Activated T-helper 1 cell treated with anti-CD3 and anti-CD28 coated beads, Interleukin-12 subunit alpha, Interleukin-12 subunit beta, Interleukin-2, Interleukin-4 antibody, amounts not matched to agents 30 ng/mL and 10 ng/mL and 1 ng/mL, durations not matched to agents 14 hours and 24 hours and 36 hours (primary cell): ENCODE measurements around the gene TSEN54. TPM values are rescaled to one million over a fixed set of nuclear protein-coding genes. Genes with fewer than 3 reads are reported as not detected.

Experiments used
- DNase-seq: peaks from one replicate; pipeline ENCODE4 v3.0.0; 2021; ENCODE audit warnings: low spot score
- H3K27ac Mint-ChIP-seq: one replicate; pipeline ENCODE4 v1.8.0; 2021; ENCODE audit warnings: mild to moderate bottlenecking, mixed read lengths
- H3K27me3 Mint-ChIP-seq: one replicate; pipeline ENCODE4 v1.8.0; 2022; ENCODE audit warnings: mild to moderate bottlenecking, moderate library complexity, mixed read lengths; ENCODE audit not compliant: insufficient read depth
- H3K36me3 Mint-ChIP-seq: one replicate; pipeline ENCODE4 v1.8.0; 2021; ENCODE audit warnings: low read depth, mixed read lengths
- H3K4me1 Mint-ChIP-seq: one replicate; pipeline ENCODE4 v1.8.0; 2021; ENCODE audit warnings: low read depth, mixed read lengths
- H3K4me3 Mint-ChIP-seq: one replicate; pipeline ENCODE4 v1.8.0; 2021; ENCODE audit warnings: mild to moderate bottlenecking, moderate library complexity, mixed read lengths
- H3K9me3 Mint-ChIP-seq: one replicate; pipeline ENCODE4 v1.8.0; 2021; ENCODE audit warnings: mixed read lengths
- intact Hi-C: fragments of 100-400 bp; cut with micrococcal nuclease; formaldehyde crosslinking; loops from one replicate; pipeline ENCODE4 v1.15.1; 2024
- total RNA-seq: library from RNA; stranded (reverse); gene quantifications from 2 replicates; pipeline ENCODE4 v1.2.3, GENCODE V29; 2022

The TSEN54 gene
- total RNA-seq, 1 donor from 2014 or later: 65.9 TPM

- DNase-seq: no peak
- Mint-ChIP-seq H3K36me3 (peaks cover 30% of the 10 kb centered on the region), H3K27me3 (peaks cover 1% of the 10 kb centered on the region), H3K27ac (no peak overlapping the region), H3K4me1 (peaks cover 20% of the 10 kb centered on the region), H3K9me3 (no peaks in the 10 kb centered on the region), H3K4me3 (no peak overlapping the region)
- intact Hi-C loops: no loop called here
Observed at GRCh38 chr17:75521290-75521689, 5.0 kb downstream of the TSEN54 start.

- H3K27ac Mint-ChIP-seq: no peak overlapping the region
- H3K27me3 Mint-ChIP-seq: peaks cover 9% of the 10 kb centered on the region
- intact Hi-C loops: no loop called here
- no peaks in the 10 kb centered on the region for H3K9me3 Mint-ChIP-seq
- no peak for DNase-seq
- H3K36me3 Mint-ChIP-seq: peaks cover 29% of the 10 kb centered on the region
- no peak overlapping the region for H3K4me3 Mint-ChIP-seq
- H3K4me1 Mint-ChIP-seq: peaks cover 23% of the 10 kb centered on the region
Observed at GRCh38 chr17:75521951-75522727, 5.8 kb downstream of the TSEN54 start.

GRCh38 chr17:75523647-75524046, 7.3 kb downstream of the TSEN54 start:
- H3K27ac Mint-ChIP-seq: no peak overlapping the region
- no peaks in the 10 kb centered on the region for H3K9me3 Mint-ChIP-seq
- DNase-seq: no peak
- H3K36me3 Mint-ChIP-seq: peaks cover 17% of the 10 kb centered on the region
- H3K27me3 Mint-ChIP-seq: peaks cover 10% of the 10 kb centered on the region
- peaks cover 8% of the 10 kb centered on the region for H3K4me1 Mint-ChIP-seq
- intact Hi-C loops: loop anchor here (2.0 kb wide), 2 partner anchors 67 to 97 kb away; partner anchors contain the start of gene TMEM94
- no peak overlapping the region for H3K4me3 Mint-ChIP-seq

GRCh38 chr17:75524269-75524969, 8.1 kb downstream of the TSEN54 start:
- intact Hi-C loops: loop anchor here (2.0 kb wide), 2 partner anchors 68 to 98 kb away; partner anchors contain the start of gene TMEM94
- Mint-ChIP-seq H3K9me3 (no peaks in the 10 kb centered on the region), H3K4me3 (peak overlapping the region; percentile 33), H3K27me3 (peaks cover 10% of the 10 kb centered on the region), H3K4me1 (peaks cover 6% of the 10 kb centered on the region), H3K27ac (no peak overlapping the region), H3K36me3 (peaks cover 16% of the 10 kb centered on the region)
- no peak for DNase-seq

GRCh38 chr17:75524970-75525805, 8.9 kb downstream of the TSEN54 start, which contains the start of gene LLGL2:
Gene LLGL2, plus strand, starts transcription at chr17:75525697. Its CDS starts 17,730 bp downstream, at chr17:75543427.
- peaks cover 10% of the 10 kb centered on the region for H3K27me3 Mint-ChIP-seq
- no peak within 1 kb of the TSS for H3K27ac Mint-ChIP-seq
- H3K9me3 Mint-ChIP-seq: no peaks in the 10 kb centered on the region
- intact Hi-C loops: loop anchor here (1.0 to 2.0 kb wide), 5 partner anchors 9 to 98 kb away; partner anchors contain the start of genes TMEM94 and TSEN54
- peaks cover 6% of the 10 kb centered on the region for H3K4me1 Mint-ChIP-seq
- DNase-seq: peak; percentile 81
- H3K36me3 Mint-ChIP-seq: peaks cover 12% of the 10 kb centered on the region
- peak within 1 kb of the TSS; percentile 69 for H3K4me3 Mint-ChIP-seq

GRCh38 chr17:75525806-75526554, 9.7 kb downstream of the TSEN54 start:
- intact Hi-C loops: loop anchor here (1.0 to 2.0 kb wide), 5 partner anchors 9 to 99 kb away; partner anchors contain the start of genes TMEM94 and TSEN54
- Mint-ChIP-seq H3K9me3 (no peaks in the 10 kb centered on the region), H3K36me3 (peaks cover 12% of the 10 kb centered on the region), H3K4me3 (peak overlapping the region; percentile 69), H3K4me1 (peaks cover 6% of the 10 kb centered on the region), H3K27me3 (peaks cover 10% of the 10 kb centered on the region), H3K27ac (no peak overlapping the region)
- no peak for DNase-seq

- Mint-ChIP-seq H3K36me3 (peaks cover 12% of the 10 kb centered on the region), H3K27ac (no peak overlapping the region), H3K9me3 (no peaks in the 10 kb centered on the region), H3K27me3 (peaks cover 13% of the 10 kb centered on the region), H3K4me3 (peak overlapping the region; percentile 70), H3K4me1 (peaks cover 6% of the 10 kb centered on the region)
- intact Hi-C loops: no loop called here
- DNase-seq: no peak
Observed at GRCh38 chr17:75526555-75527270, 10.4 kb downstream of the TSEN54 start.

- H3K36me3 Mint-ChIP-seq: no peaks in the 10 kb centered on the region
- H3K4me3 Mint-ChIP-seq: no peak overlapping the region
Observed at GRCh38 chr17:75530837-75531720, 14.8 kb downstream of the TSEN54 start.

GRCh38 chr17:75531721-75532072, 15.4 kb downstream of the TSEN54 start:
- DNase-seq: no peak
- Mint-ChIP-seq H3K36me3 (no peaks in the 10 kb centered on the region), H3K9me3 (no peaks in the 10 kb centered on the region), H3K4me3 (no peak overlapping the region), H3K27ac (no peak overlapping the region), H3K4me1 (peaks cover 24% of the 10 kb centered on the region), H3K27me3 (peaks cover 7% of the 10 kb centered on the region)
- intact Hi-C loops: no loop called here

More at GRCh38 chr17:75530837-75531720, 14.8 kb downstream of the TSEN54 start:
- no peak for DNase-seq
- no peak overlapping the region for H3K27ac Mint-ChIP-seq
- H3K4me1 Mint-ChIP-seq: peaks cover 29% of the 10 kb centered on the region
- intact Hi-C loops: no loop called here
- peaks cover 13% of the 10 kb centered on the region for H3K27me3 Mint-ChIP-seq
- H3K9me3 Mint-ChIP-seq: no peaks in the 10 kb centered on the region

GRCh38 chr17:75535119-75535537, 18.8 kb downstream of the TSEN54 start:
- intact Hi-C loops: loop anchor here (1.0 kb wide), 1 partner anchor 10 kb away; the partner anchor contains the start of gene LLGL2
- Mint-ChIP-seq H3K36me3 (no peaks in the 10 kb centered on the region), H3K27me3 (peaks cover 3% of the 10 kb centered on the region), H3K9me3 (no peaks in the 10 kb centered on the region), H3K4me1 (peaks cover 23% of the 10 kb centered on the region), H3K27ac (peak overlapping the region; percentile 89), H3K4me3 (peak overlapping the region; percentile 71)
- DNase-seq: peak; percentile 56

- Mint-ChIP-seq H3K36me3 (no peaks in the 10 kb centered on the region), H3K27ac (peak overlapping the region; percentile 3), H3K27me3 (peaks cover 3% of the 10 kb centered on the region), H3K4me3 (no peak overlapping the region), H3K4me1 (peaks cover 23% of the 10 kb centered on the region), H3K9me3 (no peaks in the 10 kb centered on the region)
- intact Hi-C loops: loop anchor here (1.0 kb wide), 1 partner anchor 11 kb away; the partner anchor contains the start of gene LLGL2
- DNase-seq: no peak
Observed at GRCh38 chr17:75535871-75536270, 19.5 kb downstream of the TSEN54 start.
